ENCODE measurements around the gene CYP4F3. TPM values are rescaled to one million over a fixed set of nuclear protein-coding genes. Genes with fewer than 3 reads are reported as not detected.

The CYP4F3 gene
- total RNA-seq, 4 donors from 2014 or later = 6.3 to 9.7 (median 8.4) TPM

DNA sequence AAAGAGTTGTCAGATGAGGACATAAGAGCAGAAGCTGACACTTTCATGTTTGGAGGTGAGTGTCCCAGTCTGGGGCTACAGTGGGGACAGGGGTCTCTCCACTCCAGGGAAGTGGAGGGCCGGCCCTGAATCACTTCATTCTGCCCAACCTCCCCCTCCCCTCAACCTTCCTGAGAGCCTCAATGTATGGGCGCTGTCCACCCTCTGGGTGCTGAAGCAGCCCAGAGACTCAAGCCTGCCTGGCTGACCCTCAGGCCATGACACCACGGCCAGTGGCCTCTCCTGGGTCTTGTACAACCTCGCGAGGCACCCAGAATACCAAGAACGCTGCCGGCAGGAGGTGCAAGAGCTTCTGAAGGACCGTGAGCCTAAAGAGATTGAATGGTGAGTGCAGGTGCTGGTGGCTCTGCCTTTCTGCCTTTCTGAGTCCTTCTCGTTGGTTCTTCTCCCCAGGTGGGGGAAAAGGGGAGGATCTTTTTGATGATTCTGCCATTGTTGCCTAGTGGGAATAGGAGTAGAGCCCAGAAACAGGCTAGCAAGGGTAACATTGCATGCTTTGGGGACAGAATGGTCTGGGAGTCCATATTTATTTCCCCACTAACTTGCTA lies 16.9 kb upstream of the CYP4F3 start:
- peak in 1 of 2 donors; percentile 54 for DNase-seq (ENCODE audit: low spot score in 2 of 2)
- no peak overlapping the region for H3K4me3 ChIP-seq (ENCODE audit: low read depth, poor library complexity, severe bottlenecking)
- TF ChIP-seq POLR2A (IDR thresholded peaks at IDR 0.05) = no peak
- TF ChIP-seq, protein P1, sequence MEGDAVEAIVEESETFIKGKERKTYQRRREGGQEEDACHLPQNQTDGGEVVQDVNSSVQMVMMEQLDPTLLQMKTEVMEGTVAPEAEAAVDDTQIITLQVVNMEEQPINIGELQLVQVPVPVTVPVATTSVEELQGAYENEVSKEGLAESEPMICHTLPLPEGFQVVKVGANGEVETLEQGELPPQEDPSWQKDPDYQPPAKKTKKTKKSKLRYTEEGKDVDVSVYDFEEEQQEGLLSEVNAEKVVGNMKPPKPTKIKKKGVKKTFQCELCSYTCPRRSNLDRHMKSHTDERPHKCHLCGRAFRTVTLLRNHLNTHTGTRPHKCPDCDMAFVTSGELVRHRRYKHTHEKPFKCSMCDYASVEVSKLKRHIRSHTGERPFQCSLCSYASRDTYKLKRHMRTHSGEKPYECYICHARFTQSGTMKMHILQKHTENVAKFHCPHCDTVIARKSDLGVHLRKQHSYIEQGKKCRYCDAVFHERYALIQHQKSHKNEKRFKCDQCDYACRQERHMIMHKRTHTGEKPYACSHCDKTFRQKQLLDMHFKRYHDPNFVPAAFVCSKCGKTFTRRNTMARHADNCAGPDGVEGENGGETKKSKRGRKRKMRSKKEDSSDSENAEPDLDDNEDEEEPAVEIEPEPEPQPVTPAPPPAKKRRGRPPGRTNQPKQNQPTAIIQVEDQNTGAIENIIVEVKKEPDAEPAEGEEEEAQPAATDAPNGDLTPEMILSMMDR (IDR thresholded peaks at IDR 0.05) = no peak
- intact Hi-C loops (cut with DNase I; ENCODE audit: low total_unique reads) = no loop called here
- WGBS, 2 donors = 6 to 13% methylated on average over 9 of the region's 9 CpGs

DNA sequence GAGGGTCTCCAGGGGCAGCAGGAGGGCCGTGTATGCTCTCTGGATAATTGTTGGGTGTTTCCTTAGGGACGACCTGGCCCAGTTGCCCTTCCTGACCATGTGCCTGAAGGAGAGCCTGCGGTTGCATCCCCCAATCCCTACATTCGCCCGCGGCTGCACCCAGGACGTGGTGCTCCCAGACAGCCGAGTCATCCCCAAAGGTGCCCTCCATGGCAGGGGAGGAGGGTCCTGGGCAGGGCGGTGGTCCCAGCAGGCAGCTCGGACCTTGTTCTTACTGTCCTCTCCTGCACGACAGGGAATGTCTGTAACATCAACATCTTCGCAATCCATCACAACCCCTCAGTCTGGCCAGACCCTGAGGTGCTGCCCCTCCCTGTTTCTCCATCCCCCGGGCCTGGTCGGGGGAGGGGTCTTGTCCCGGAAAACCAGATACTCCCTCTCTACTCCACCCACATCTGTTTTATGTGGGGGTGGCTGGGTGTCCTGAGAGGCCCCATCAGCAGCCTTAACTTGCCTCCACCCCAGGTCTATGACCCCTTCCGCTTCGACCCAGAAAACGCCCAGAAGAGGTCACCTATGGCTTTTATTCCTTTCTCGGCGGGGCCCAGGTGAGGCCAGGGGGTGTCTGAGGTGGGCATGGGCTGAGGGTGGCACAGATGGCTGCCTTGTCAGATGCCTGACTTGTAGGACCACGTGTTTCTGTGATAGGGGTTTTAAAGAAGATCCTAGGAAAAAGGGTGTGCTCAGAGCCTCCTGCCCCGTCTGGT lies 12.3 kb upstream of the CYP4F3 start:
- intact Hi-C loops (cut with DNase I; ENCODE audit: low total_unique reads) = no loop called here
- H3K4me3 ChIP-seq (ENCODE audit: low read depth, poor library complexity, severe bottlenecking) = no peak overlapping the region

DNA sequence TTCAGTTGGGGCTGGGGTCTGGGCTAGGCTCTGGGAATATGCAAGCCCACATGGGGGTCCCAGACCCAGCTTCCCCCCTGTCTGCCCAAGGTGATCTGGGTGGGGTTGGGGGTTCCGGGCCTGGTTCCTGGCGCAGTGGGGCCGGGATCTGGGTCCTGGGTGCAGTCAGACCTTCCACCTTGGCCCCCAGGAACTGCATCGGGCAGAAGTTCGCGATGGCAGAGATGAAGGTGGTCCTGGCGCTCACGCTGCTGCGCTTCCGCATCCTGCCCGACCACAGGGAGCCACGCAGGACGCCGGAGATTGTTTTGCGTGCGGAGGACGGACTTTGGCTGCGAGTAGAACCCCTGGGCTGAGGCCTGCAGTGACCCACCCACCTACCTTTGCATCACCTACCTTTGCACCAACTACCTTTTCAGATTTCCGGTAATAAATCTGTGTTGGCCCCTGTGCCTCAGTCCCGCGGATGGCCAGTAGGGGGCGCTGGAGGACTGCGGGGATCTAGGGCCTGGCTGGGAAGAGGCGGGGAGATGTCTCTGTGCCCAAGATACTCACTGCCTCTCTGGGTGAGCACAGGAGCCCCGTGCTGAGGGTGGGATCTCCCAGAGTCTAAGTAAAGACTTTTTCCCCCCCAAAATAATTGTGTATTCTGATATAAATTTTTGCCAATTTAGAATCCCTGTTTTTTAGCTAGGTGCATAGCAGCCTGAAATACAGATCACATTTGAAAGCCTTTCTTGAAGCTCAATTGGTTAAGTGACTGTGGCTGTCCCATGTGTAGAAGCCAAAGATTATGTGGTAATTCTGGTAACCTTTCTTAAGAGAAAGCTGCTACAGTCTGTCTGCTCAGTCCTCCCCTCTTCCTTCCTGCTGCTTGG lies 11.5 kb upstream of the CYP4F3 start:
- TF ChIP-seq, protein P1 (IDR thresholded peaks at IDR 0.05) = peak in 1 of 3 donors; percentile 95
- TF ChIP-seq POLR2A (IDR thresholded peaks at IDR 0.05) = no peak
- peak; percentile 61 to 96 for DNase-seq (ENCODE audit: low spot score in 2 of 2)
- 0 to 12% methylated on average over 23 to 24 of the region's 25 CpGs for WGBS, 2 donors
- intact Hi-C loops (cut with DNase I; ENCODE audit: low total_unique reads) = no loop called here
- no peak overlapping the region for H3K4me3 ChIP-seq (ENCODE audit: low read depth, poor library complexity, severe bottlenecking)

More for the DNA sequence above, 12.3 kb upstream of the CYP4F3 start:
- 53 to 57% methylated on average over 16 to 22 of the region's 22 CpGs for WGBS, 2 donors
- peak in 1 of 2 donors; percentile 79 for DNase-seq (ENCODE audit: low spot score in 2 of 2)
- no peak for TF ChIP-seq POLR2A (IDR thresholded peaks at IDR 0.05)
- TF ChIP-seq, protein P1 (IDR thresholded peaks at IDR 0.05) = no peak

DNA sequence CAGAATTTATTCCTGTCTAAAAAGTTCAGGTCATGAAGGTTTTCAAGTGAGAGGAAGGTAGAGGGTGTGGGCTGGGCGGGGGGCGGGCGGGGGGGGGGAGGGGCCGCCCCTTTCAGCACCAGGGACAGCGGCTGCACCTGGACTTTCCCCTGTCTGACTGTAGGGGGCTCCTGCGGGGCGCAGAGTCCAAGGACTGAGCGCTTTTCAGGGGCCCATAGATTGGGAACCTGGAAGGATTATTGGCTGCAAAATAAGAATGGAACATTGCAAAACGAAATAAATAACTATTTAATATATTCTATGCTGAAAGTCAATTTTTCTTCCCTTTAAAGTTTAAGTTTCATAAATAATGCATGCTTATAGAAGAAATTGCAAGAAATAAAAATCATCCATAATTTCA lies 8.9 kb upstream of the CYP4F3 start:
- no peak overlapping the region for H3K4me3 ChIP-seq (ENCODE audit: low read depth, poor library complexity, severe bottlenecking)
- TF ChIP-seq, protein P1 (IDR thresholded peaks at IDR 0.05) = no peak
- no peak for TF ChIP-seq POLR2A (IDR thresholded peaks at IDR 0.05)
- intact Hi-C loops (cut with DNase I; ENCODE audit: low total_unique reads) = no loop called here
- no peak for DNase-seq (ENCODE audit: low spot score in 2 of 2)
- WGBS, 2 donors = 1 to 5% methylated on average over 8 to 9 of the region's 9 CpGs

DNA sequence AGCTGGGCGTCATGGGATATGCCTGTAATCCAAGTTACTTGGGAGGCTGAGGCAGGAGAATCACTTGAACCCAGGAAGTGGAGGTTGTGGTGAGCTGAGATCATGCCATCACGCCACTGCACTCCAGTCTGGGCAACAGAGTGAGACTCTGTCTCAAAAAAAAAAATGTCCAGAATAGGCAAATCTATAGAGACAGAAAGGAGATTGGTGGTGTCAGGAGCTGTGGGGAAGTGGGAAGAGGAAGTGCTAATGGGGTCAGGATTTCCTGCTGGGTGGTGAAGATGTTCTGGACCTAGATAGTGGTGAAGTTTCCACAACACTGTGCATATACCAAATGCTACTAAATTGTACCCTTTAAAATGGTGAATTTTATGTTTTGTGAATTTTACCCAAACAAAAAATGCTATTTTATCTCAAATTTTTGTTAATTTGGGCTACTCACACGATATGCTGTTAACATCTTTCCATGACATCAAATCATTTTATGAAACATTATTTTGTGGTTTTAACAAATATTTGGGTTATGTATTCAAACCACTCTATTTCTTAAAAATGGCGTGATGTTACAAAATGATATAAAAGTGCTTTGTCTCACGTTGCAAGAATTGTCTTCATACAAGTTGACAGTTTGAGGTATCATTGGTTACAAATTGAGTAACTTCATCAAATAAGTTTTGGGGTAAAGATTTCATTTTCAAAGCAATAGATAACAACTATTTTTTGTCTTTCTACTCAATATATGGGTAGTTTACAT lies 7.4 kb upstream of the CYP4F3 start:
- TF ChIP-seq, protein P1 (IDR thresholded peaks at IDR 0.05) = no peak
- TF ChIP-seq POLR2A (IDR thresholded peaks at IDR 0.05) = no peak
- intact Hi-C loops (cut with DNase I; ENCODE audit: low total_unique reads) = no loop called here
- no peak overlapping the region for H3K4me3 ChIP-seq (ENCODE audit: low read depth, poor library complexity, severe bottlenecking)
- WGBS, 2 donors = 51 to 66% methylated on average over 5 of the region's 5 CpGs
- DNase-seq (ENCODE audit: low spot score in 2 of 2) = no peak

All from lower leg skin (tissue), 4 donors.